ELR (cell line): ENCODE data around the gene CDKN3.
"Not testable (repeated sequence)": the region's sequence is repeated elsewhere in the genome, so short reads cannot be mapped to it uniquely, and the experiment has no call there.

Experiments
- DNase-seq: peaks from one replicate; pipeline ENCODE4 v3.0.0-alpha.2; 2015; ENCODE audit warnings: low read depth

CDKN3 gene

DNA sequence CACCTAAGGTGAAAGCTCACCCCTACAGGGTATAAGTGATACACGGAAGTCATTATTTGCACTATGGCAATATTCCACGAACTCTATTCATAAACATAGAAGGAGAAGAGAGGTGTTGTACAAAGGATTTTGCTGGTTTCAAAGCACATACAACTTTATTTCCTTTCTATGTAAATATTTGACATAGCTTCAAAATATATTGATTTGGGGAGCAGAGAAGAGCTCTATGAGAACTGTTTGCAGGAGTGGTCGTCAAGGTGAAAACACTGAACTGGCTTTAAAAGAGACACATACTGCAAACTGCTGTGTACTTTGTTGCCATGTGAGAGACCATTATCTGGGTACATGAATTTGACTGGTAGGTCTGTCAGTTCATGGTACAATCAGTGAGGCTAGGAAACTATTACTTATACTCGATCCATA is 27.7 kb downstream of the CDKN3 start:
- no peak for DNase-seq

DNA sequence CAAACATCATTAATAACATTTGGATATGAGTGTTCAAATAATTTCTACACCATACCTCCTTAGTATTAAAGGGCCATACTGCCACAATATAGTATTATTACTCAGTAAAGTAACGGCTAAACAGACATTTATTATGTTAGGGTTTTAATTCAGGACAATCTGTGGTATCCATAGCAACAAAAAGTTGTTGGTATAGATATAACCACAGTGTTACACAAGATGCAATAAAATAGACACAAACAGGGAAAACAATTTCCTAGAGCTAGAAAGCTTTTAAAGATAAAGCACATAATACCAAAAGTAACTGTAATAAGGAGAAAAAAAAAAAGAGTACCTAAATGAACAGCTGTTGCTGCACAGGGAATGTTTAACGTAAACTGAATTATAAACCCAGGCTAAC is 28.3 kb downstream of the CDKN3 start:
- DNase-seq, result no peak

- no peak for DNase-seq
These were observed 28.9 kb downstream of the CDKN3 start for GRCh38 chr14:54425537-54426274.

DNA sequence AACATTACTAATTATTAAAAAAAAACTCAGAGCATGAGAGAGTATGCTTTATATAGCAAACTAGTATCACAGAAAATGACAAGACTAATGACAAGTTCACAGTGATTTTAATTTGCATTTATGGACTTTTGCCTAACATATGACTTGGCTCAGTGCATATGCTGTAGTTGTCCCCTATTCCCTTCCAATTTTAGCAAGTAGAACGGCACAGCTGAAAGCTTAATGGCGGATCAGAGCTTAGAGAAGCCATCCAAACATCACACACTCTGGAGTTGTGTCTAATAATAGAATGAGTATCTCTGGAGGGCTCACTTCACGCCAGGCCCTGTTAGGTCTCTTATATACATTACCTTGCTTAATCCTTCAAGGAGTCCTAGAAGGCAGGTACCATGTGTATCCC is 31.1 kb downstream of the CDKN3 start:
- DNase-seq, result no peak

- DNase-seq, result no peak
These were observed 31.7 kb downstream of the CDKN3 start for GRCh38 chr14:54428527-54428926.

DNA sequence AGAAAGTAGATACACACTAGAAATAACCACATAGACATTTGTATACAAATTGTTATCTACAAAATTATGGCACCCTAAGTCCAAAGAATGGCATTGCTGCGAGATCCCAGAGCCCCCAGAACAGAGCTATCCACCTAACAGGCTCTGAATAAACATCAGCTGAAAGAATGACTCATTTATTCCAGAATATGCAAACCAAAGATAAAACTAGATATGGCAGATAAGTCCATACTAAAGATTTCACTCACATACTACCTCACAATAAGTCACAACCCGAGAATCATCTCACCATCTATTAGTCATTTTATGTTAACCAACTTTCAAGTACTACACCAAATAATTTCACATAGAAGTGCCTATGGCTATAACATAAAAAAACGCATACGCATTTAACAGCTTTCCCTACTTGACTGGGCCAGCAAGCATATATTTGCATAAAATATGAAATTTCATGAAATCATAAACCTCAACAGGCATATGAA is 38.7 kb downstream of the CDKN3 start:
- DNase-seq, result peak; percentile 94

GRCh38 chr14:54437954-54438353 is 41.1 kb downstream of the CDKN3 start:
- not testable (repeated sequence) for DNase-seq

- no peak for DNase-seq
These were observed 41.9 kb downstream of the CDKN3 start for GRCh38 chr14:54438703-54439102.

- peak; percentile 32 for DNase-seq
These were observed 43.2 kb downstream of the CDKN3 start for GRCh38 chr14:54440037-54440436.

DNA sequence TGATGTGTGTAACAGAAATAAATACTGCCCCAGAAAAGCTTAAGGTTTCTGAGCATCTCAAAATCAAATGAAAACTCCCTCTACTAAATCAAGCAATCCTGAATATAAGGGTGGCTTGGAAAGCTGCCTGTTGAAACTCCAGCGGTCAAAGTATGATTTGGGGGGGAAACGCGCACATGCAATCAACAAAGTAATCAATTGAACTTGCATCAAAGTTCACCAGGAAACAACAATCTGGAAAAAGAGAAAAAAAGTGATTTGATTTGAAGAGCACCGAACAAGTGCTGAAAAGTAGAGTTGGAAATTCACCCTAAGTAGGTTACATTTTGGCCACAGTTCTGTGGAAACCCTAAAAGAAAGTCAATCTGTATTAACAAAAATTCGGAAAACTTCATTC is 43.7 kb downstream of the CDKN3 start:
- no peak for DNase-seq

DNA sequence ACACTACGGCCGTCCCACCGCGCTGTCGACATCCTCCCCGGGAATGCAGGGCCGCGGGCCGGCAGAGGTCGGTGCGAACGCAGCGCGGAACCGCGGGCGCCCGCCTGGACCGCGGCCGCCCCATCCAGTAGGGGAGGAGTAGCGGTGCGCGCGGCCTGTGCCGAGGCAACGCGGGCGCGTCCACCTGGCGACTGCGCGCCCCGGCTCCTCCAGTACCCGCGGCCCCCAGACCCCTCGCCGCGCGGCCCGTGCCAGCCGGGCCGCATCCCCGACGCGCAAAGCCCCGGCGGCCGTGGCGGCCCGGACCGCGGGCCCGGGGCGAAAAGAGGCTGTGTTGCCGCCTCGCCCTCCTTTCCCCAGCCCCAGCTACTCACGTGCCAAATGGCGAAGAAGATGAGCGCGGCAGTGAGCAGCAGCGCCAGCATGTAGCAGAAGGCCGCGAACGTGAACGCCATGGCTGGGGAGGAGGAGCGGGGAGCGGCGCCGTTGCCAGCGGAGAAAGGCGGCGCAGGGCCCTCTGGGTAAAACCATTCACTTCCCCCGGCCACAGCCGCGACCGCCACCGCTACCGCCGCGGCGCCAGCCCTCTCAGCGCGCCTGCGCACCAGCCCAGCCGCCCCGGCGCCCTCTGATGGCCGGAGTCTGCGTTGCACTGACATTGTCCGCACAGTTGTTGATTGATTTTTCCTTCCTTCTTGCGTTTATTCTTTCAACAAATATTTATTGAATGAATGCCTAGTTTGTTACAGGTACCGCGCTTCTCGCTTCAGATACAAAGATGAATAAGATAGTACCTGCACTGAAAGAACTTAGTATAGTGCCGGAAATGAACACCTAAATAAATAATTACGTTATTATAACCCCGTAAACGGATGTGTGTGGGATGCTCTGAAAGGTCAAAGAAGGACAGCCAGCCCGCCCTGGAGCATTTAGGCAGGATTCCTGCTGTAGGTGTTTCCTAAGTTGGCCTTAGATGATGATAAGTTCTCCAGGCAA is 44.4 kb downstream of the CDKN3 start, which contains the start of gene CNIH1:
Gene CNIH1 (minus strand): TSS at position 502 of the 996 bp plus-strand sequence. CDS start 47 bp downstream, at position 455.
- peak; percentile 93 for DNase-seq

DNA sequence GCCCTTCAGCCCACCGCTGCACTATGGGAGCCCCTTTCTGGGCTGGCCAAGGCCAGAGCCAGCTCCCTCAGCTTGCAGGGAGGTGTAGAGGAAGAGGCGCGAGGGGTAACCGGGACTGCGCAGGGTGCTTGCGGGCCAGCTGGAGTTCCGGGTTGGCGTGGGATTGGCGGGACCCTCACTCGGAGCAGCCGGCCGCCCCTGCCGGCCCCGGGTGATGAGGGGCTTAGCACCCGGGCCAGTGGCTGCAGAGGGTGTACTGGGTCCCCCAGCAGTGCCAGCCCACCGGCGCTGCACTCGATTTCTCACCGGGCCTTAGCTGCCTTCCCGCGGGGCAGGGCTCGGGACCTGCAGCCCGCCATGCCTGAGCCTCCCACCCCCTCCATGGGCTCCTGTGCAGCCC is 46.2 kb downstream of the CDKN3 start:
- DNase-seq, result not testable (repeated sequence)

DNA sequence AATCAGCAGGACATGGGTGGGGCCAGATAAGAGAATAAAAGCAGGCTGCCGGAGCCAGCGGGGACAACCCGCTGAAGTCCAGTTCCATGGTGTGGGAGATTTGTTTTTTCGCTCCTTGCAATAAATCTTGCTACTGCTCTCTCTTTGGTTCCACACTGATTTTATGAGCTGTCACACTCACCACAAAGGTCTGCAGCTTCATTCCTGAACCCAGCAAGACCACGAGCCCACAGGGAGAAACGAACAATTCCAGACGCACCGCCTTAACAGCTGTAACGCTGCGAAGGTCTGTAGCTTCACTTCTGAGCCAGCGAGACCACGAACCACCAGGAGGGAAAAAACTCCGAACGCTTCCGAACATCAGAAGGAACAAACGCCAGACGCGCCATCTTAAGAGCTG is 47.2 kb downstream of the CDKN3 start:
- DNase-seq, result no peak

- DNase-seq, result no peak
These were observed 47.9 kb downstream of the CDKN3 start for GRCh38 chr14:54444681-54445080.

GRCh38 chr14:54446161-54446693 is 49.4 kb downstream of the CDKN3 start:
- no peak for DNase-seq

- DNase-seq, result peak; percentile 51
These were observed 50.5 kb downstream of the CDKN3 start for GRCh38 chr14:54447231-54447692.

DNA sequence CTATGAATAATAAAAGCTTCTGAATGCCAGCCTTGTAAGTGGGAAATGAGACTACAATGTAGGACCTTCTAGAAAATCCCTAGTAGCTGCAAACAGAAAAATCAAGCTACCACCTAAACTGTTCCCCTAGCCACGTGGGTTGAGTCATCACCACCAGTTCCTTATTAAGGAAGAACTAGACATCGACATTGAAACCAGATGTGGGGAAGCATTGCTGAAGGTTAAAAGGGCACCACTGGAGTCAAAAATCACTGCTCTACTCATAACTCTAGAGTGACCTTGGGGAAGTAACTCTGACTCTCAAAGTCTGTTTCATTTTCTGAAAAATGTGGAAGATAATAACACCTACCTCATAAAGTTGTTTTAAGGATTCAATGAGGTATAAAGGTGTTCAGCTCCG is 53.7 kb downstream of the CDKN3 start:
- peak; percentile 57 for DNase-seq

- DNase-seq, result no peak
These were observed 54.4 kb downstream of the CDKN3 start for GRCh38 chr14:54451121-54451601.

GRCh38 chr14:54451961-54452360 is 55.2 kb downstream of the CDKN3 start:
- DNase-seq, result no peak

GRCh38 chr14:54453252-54453651 is 56.4 kb downstream of the CDKN3 start:
- no peak for DNase-seq

- DNase-seq, result peak; percentile 53
These were observed 57.2 kb downstream of the CDKN3 start for GRCh38 chr14:54453990-54454389.

GRCh38 chr14:54455363-54455762 is 58.6 kb downstream of the CDKN3 start:
- no peak for DNase-seq
